Activated CD4-positive, alpha-beta T cell treated with anti-CD3 and anti-CD28 coated beads for 24 hours (primary cell): ENCODE data around the gene STC2.
"Not testable (repeated sequence)": the region's sequence is repeated elsewhere in the genome, so short reads cannot be mapped to it uniquely, and the experiment has no call there.

Experiments used
- DNase-seq, 2 donors: peaks; one replicate each; pipeline ENCODE4 v3.0.0-alpha.2; 2020; ENCODE audit warnings: low read depth in 2 of 2

Gene STC2, protein sequence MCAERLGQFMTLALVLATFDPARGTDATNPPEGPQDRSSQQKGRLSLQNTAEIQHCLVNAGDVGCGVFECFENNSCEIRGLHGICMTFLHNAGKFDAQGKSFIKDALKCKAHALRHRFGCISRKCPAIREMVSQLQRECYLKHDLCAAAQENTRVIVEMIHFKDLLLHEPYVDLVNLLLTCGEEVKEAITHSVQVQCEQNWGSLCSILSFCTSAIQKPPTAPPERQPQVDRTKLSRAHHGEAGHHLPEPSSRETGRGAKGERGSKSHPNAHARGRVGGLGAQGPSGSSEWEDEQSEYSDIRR

DNA sequence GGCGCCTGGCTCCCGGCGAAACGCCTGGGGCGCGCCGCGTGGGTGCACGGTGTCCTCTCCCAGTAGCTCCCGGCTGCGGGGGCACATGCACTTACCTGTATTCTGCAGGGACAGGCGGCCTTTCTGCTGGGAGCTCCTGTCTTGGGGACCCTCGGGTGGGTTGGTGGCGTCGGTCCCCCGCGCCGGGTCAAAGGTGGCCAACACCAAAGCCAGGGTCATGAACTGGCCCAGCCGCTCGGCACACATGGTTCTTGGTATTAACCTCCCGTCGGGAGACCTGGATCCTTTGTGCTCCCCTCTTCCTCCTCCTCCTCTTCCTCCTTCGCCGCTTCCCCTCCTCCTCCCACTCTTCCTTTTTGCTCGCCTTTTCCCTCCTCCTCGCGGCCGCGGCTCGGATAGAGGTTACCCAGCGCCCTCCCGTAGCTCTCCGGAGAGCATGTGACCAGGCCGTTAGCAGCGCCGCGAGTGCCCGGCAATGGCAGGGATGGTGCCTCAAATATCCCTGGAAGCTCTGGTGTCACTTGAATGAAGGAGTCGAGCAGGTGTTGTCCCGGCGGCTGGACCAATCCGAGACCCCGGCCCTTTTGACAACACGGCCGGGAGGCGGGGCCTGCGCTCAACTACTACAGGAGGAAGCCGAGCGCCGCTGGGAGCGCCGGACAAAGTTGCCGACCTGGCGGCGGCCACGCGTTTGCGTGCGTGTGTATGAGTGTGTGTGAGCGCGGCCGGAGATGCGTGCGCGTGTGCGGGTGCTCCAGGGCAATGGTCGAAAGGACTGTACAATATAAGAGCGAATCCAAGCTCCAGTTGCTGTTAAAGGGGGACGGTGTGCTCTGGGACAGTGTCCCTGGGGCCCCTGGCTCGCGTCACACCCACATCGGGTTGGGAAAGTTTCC is at the start of gene STC2:
STC2 (minus strand) TSS at position 467 of the 896 bp plus-strand sequence; CDS start at position 246, 221 bp downstream.
- peak in 1 of 2 donors; percentile 59 for DNase-seq

DNA sequence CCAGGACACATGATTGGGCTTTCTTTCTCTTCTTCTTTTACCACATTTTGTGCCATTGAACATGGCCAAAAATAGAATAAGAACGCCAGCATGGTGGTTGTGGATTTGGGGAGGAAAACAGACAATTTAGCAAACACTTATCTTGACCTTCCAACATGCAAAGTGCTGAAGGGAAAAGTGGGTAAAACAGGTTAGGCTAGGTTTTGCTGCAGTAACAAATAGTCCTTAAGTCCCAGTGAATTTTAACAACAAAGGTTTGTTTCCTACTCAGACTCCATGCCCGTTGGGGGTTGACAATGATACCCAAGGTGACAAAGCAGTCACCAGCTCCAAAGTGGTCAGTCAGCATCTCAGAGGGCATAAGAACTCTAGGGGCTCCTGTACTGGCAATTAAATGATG is 43.2 kb upstream of the STC2 start:
- no peak for DNase-seq

- DNase-seq, result not testable (repeated sequence)
These were observed 35.2 kb upstream of the STC2 start for GRCh38 chr5:173363406-173363805.

- no peak for DNase-seq
These were observed 27.3 kb upstream of the STC2 start for GRCh38 chr5:173355561-173355960.

DNA sequence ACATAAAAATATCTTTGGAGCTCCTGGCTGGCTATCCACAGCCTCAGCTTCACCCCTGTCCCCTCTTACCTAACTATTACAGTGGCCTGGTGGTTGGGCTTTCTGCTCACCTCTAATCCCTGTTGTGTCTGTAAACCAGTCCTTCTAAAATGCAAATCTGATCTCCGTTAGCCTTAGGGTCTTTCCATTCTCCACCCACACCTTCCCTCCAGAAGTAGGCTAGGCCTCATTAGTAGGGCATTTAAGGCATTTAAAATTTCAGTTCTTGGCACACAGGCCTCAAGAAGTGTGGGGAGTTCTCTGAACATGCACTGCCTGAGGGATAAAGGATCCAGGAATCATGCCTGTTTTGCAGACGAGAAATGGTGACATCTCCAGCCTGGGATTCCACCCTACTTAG is 26.4 kb upstream of the STC2 start:
- DNase-seq, result no peak

GRCh38 chr5:173352366-173353349 is 24.4 kb upstream of the STC2 start:
- DNase-seq, result no peak

GRCh38 chr5:173342813-173343755 is 14.9 kb upstream of the STC2 start:
- DNase-seq, result no peak

GRCh38 chr5:173341961-173342430 is 13.8 kb upstream of the STC2 start:
- DNase-seq, result no peak

DNA sequence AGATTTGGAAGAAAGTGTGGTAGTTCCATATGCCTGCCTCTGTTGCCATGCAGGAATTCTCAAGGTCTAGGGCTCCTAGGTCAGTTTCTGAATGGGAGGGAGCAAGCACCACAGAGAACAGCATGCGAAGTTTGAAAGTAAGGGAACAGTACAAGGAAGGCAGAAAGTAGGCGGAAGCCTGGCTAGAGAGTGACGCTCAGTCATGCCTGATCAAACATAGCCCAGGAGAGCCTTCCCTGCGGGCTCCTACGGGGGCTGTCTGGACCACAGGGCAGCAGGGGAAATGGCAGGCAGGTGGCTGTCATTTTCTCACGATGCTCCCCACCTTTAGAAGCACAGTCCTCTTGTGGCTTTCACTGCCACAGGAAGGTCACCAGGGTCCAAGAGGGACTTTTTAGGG is 12.8 kb upstream of the STC2 start:
- no peak for DNase-seq

DNA sequence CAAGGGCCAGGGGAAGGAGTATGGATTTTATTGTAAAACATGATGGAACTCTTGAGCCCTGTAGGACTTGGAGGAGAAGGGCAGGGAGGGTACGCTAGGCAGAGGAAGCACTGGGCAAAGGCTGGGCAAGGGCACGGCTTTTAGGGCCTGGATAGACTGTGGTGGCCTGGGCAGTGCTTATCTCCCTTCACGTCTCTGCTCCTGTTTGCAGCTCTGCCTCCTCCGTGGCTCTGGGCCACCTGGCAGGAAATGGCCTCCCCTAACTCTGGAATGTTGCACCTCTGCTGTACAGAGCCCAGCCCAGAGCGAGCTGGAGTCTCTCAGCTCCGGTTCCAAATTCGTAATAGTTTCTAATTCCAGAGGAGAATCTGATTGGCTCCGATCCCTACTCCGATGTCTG is 12.2 kb upstream of the STC2 start:
- no peak for DNase-seq

- no peak for DNase-seq
These were observed 11.1 kb upstream of the STC2 start for GRCh38 chr5:173339286-173339685.

- DNase-seq, result no peak
These were observed 10.3 kb upstream of the STC2 start for GRCh38 chr5:173338380-173339015.

- no peak for DNase-seq
These were observed 6.6 kb upstream of the STC2 start for GRCh38 chr5:173334808-173335207.

DNA sequence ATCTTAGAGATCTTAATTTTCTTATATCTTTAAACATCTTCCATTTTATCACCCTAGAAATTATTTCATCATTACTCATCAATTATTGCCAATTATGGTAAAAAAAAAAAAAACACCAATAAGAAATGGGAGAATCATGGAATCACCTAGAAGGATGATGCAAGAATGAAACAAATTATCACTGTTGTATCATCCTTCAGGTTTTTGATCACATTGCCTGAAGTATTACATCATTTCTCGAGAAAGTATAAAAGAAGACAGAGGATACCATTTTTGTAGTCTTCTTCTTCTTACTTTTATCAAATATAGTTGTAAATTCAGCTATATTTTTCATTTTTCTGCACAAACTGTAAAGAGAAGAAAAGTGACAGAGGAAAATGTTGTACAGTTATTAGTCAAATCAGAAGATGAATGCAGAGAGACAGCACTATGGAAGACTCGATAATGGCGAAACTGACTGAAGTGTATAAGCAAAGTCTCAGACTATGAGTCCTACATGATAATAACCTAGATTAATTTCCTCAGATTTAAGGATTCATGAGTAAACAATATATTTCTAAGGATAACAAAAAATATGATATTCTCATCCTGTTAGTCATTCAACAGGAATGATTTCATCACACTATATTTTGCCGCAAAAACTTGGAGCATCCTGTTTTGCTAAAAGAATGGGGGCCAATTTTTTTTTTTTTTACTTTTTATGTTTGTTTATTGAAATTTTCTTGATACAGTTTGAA is 5.9 kb upstream of the STC2 start:
- DNase-seq, result no peak

DNA sequence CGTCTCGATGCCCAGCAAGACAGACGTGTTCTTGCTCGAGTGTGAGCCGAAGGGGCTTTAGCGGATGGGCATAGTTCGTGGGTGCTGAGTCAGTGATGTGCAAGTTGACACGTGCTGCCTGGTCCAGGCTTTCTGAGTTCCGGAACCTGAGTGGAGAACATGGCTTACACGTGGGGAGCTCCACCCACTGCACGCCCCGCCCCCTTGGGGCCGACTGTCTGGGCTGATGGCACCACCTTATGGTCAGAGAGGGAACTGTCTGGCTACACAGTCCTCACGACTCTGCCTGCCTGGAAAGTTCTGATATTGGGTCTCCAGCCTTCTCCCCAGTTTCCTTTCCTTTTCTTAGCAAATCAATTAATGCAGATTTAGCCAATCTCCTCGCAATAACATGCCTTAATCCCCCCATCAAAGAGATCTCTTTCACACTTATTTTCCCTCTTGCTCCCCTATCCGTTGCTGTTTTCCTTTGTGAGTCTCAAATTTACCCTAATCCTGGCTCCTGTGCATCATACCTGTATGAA is 3.8 kb upstream of the STC2 start:
- peak; percentile 72 to 88 for DNase-seq

- no peak for DNase-seq
These were observed 3.1 kb upstream of the STC2 start for GRCh38 chr5:173331287-173331686.

GRCh38 chr5:173330338-173331206 is 2.4 kb upstream of the STC2 start:
- DNase-seq, result no peak
